Left lobe of liver (tissue), 2 donors: ENCODE results near the gene ESPN. TPM values are rescaled to one million over a fixed set of nuclear protein-coding genes. Genes with fewer than 3 reads are reported as not detected.
"Not testable (repeated sequence)": the region's sequence is repeated elsewhere in the genome, so short reads cannot be mapped to it uniquely, and the experiment has no call there.

Experiments used
- ATAC-seq: fragments of 200-7000 bp; cut with Tn5 transposase; one replicate; pipeline ENCODE4 v1.9.1; 2020; ENCODE audit warnings: mild to moderate bottlenecking, moderate library complexity
- DNase-seq: peaks from one replicate; pipeline ENCODE4 v3.0.0-alpha.2; 2020; ENCODE audit warnings: low spot score
- total RNA-seq: library from RNA; stranded (reverse); gene quantifications from one replicate; pipeline ENCODE4 v1.2.1, GENCODE V29; 2021
- donor health status: DM: no; HTN: no; CAD: no; lungs with moderate emphysema.
- donor health status: DM: no; HTN: yes; CAD: no.

ESPN gene
- total RNA-seq, 1 donor from 2014 or later = 172 TPM

- DNase-seq = no peak
- no peak for ATAC-seq
These were observed 22.6 kb downstream of the ESPN start for GRCh38 chr1:6447016-6447817.

- peak; percentile 88 for DNase-seq
- peak; percentile 43 for ATAC-seq
These were observed 23.5 kb downstream of the ESPN start for GRCh38 chr1:6447818-6448748.

- DNase-seq = peak; percentile 91
These were observed 24.4 kb downstream of the ESPN start for GRCh38 chr1:6448749-6449631.

GRCh38 chr1:6450005-6450450 lies 25.5 kb downstream of the ESPN start:
- DNase-seq (no peak), ATAC-seq (peak; percentile 4)

More at GRCh38 chr1:6448749-6449631, 24.4 kb downstream of the ESPN start:
- ATAC-seq = peak; percentile 42

- ATAC-seq, DNase-seq: not testable (repeated sequence)
These were observed 25.9 kb downstream of the ESPN start for GRCh38 chr1:6450486-6450885.

- DNase-seq = peak; percentile 96
- peak; percentile 58 for ATAC-seq
These were observed 26.4 kb downstream of the ESPN start for GRCh38 chr1:6450943-6451373.

- not testable (repeated sequence) for ATAC-seq, DNase-seq
These were observed 29.6 kb downstream of the ESPN start for GRCh38 chr1:6453895-6454855.

- no peak for ATAC-seq
- DNase-seq = no peak
These were observed 30.5 kb downstream of the ESPN start for GRCh38 chr1:6454856-6455751.

- ATAC-seq, DNase-seq: not testable (repeated sequence)
These were observed 31.4 kb downstream of the ESPN start for GRCh38 chr1:6455752-6456520.

- DNase-seq = no peak
- ATAC-seq = no peak
These were observed 32.4 kb downstream of the ESPN start for GRCh38 chr1:6456800-6457466.

- ATAC-seq = no peak
- no peak for DNase-seq
These were observed 35.3 kb downstream of the ESPN start for GRCh38 chr1:6459850-6460265.

- DNase-seq (no peak), ATAC-seq (no peak)
These were observed 35.9 kb downstream of the ESPN start for GRCh38 chr1:6460301-6461050.

- ATAC-seq (no peak), DNase-seq (no peak)
These were observed 36.5 kb downstream of the ESPN start for GRCh38 chr1:6461051-6461530.

- DNase-seq (no peak), ATAC-seq (no peak)
These were observed 37.2 kb downstream of the ESPN start for GRCh38 chr1:6461538-6462411.
